GM18858 (cell line): ENCODE results near the gene DMKN.
"Not testable (repeated sequence)": the region's sequence is repeated elsewhere in the genome, so short reads cannot be mapped to it uniquely, and the experiment has no call there.

Experiments
- ATAC-seq: cut with Tn5 transposase; IDR thresholded peaks from one replicate; pipeline ENCODE4 v1.9.1; 2021; ENCODE audit not compliant: unreplicated experiment

The DMKN gene

DNA sequence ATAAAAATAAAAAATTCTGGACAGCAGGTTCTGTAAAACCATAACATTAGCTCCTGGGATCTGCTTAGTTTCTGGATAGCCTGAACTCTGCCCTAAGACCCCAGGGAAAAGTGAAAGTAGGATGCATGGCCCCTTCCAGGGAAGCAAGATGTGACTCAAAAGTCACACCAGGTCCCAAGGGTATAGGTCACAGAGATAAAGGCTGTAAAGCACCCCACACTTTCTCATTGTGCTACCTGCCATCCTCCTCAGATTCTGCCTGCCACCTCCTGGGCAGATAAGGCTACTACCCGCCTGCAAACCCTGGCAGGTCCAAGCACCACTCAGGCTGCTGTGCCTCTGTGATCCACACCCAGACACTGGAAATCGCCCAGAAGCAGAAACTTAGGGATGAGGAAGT lies 44.8 kb downstream of the DMKN start:
- ATAC-seq = no peak

DNA sequence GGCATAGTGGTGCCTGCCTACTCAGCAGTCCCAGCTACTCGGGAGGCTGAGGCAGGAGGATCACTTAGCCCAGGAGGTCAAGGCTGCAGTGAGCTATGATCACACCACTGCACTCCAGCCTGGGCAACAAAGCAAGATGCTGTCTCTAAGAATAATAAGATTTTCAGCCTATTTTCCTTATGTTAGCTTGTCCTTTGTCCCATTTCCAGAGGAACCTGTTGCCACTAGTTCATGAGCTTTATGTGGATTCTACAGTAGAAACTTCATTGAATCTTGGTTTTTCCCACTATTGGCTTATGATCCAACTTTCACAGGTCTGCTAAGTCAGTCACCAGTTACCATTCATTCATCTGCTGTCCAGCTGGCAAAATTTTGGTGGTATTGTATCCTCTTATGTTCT lies 47.2 kb downstream of the DMKN start:
- no peak for ATAC-seq

DNA sequence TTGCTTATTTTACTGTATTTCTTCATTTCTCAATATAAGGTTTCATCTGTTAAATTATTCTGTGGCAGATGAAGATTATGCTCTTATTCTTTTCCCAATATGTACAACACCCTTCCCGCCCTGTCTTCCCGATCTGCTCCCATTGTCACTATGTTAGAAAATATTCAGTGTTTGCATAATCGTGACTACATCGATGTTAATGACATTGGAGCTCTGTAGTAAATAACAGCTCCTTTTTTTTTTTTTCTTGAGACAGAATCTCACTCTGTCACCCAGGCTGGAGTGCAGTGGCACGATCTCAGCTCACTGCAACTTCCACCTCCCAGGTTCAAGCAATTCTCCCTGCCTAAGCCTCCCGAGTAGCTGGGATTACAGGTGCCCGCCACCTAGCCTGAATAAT lies 50.5 kb downstream of the DMKN start:
- not testable (repeated sequence) for ATAC-seq

DNA sequence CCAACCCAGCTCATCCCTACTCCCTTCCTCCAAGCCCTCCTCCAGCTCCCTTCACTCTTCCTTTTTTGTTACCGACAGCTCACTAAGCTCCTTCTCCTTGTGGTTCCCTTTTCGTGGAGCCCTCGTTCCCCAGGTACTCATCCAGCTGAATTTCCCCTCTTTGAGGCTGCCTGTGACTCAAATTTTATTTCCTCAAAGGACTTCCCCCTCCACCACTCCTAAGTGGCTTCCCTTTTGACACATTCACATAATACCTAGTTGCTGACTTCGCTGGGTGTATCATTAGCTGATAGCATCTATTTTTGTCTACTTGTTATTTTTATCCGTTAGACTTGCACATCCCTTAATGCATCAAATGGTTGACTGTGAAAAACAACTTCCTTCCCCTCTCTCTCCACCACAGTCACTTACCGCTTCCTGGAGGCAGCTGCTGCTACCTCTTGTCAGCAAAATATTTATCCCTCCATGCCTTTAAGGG lies 50.9 kb downstream of the DMKN start:
- peak; percentile 56 for ATAC-seq

DNA sequence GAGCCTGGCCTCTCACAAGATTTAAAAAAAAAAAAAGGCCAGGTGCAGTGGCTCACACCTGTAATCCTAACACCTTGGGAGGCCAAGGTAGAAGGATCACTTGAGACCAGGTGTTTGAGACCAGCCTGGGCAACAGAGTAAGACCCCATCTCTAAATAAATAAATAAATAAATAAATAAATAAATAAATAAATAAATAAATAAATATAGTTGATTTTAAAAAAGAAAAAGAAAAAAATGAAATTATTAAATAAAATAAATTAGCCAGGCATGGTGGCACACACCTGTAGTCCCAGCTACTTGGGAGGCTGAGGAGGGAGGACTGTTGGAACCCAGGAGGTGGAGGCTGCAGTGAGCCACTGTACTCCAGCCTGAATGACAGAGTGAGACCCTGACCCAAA lies 51.7 kb downstream of the DMKN start:
- not testable (repeated sequence) for ATAC-seq

DNA sequence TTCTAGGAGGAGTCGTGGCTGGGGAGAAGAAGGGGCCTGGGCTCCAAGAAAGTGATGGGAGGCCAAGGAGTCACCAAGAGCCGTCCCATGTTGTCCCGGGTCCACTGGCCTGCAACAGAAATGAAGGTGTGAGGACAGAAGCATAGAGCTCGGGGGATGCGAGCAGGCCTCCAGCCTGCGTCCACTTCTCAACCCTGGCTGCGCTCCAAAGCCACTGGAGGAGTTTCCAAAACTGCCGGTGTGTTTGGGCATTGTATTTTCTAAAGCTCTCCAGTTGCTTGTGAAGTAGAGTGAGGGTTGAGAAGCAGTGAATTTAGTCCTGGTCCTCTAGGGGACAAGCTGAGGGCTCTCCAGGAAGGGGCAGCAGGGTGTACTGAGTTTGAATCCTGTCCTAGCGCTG lies 52.4 kb downstream of the DMKN start:
- ATAC-seq = no peak

DNA sequence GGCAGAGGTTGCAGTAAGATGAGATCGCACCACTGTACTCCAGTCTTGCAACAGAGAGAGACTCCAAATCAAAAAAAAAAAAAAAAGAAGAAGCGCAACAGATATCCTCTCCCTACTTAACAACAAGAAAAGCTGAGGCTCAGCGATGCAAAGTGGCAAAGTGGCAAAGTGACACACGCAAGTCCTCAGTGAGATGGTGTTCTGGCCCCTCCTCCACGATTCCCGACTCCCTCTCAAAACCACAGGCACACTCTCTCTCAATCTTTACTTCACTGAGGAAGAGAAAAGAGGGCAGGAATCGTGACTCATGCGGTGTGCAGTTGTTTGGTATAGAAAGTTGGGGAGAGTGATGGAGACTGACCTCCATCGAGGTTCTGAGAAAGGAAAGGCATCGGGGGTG lies 52.8 kb downstream of the DMKN start:
- no peak for ATAC-seq

DNA sequence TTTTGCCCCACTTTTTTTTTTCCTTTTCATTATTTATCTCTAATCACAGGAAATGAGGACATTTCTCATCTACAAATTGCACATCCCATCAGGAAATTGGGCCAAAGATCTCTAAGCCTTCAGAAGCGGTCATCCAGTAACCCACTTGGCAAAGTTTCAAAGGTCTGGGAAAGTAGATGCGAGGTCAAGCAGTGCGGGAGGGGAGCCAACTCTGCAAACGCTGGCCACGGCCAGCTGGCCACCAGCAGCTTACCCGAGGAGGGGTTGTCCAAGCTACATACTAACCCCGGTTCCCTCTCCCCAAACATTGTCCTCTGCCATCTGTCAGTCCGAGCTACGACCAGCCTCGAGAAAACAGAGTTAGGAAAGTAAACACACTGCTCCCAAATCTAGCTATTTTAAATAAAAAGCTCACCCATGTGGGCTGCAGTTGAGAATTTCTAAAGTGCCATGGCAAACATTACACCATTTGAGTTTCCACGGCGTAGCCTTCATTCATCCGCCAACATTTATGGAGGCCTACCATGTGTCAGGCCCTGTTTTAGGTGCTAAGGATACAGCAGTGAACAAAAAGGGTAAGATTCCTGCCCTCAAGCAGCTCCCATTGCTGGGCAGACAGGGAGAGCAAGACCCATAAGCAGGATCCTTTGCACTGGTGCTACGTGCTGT lies 53.9 kb downstream of the DMKN start:
- ATAC-seq = no peak

DNA sequence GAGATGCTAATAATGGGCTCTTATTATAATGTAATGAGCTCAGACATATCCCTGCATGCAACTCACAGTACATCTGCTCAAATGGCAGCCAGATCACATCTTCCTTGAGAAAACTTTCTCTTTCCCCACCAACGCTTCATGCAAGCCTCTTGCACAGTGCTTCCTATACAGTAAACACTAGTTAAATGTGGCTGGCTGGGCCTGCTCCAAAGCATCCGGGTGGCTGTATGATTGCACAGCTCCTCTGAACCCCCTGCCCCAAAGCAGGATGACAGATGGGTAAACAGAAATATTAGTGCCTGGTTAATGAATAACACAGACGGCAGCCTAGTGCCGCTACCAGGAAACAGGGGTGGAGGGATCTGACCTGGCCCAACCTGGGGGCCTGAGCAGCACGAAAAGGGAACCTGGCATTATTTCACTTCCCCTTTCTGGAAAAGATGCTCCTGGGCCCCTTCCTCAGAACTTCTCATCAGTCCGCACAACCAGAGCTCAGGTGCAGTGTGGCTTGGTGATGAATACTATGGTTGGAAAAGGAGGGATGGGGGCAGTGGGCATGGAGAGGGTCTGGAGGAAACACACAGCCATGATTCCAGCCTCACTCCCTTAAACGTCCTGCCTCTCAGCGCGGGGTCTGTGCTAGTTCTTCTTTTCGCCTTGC lies 54.6 kb downstream of the DMKN start:
- ATAC-seq = no peak

DNA sequence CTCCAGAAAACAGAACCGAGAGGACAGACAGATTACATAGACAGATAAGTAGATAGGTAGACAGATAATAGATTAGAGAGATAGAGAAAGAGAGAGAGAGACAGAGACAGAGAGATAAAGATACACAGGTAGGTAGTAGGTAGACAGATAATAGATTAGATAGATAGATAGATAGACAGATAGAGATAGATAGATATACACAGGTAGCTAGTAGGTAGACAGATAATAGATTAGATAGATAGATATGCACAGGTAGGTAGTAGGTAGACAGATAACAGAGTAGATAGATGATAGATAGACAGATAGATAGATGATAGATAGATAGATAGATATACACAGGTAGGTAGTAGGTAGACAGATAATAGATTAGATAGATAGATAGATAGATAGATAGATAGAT lies 55.3 kb downstream of the DMKN start:
- no peak for ATAC-seq

DNA sequence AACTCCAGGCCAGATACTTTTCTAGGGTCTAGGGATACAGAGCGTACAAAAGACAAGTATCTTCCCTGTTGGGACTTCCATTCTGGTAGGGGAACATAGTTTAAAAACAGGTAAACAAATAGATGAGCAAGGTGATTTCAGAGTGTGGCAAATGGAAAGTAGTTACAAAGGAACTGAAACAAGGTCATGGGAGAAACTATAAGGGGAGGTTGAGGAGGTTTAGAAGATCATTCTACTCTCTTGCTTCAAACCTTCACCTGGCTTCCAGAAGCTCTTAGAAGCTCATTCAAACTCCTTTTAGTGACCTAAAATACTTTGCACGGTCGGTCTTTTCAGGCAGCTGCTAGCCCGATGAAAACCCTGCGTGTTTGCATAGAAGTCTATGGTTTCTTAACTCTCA lies 56.3 kb downstream of the DMKN start:
- ATAC-seq = no peak

DNA sequence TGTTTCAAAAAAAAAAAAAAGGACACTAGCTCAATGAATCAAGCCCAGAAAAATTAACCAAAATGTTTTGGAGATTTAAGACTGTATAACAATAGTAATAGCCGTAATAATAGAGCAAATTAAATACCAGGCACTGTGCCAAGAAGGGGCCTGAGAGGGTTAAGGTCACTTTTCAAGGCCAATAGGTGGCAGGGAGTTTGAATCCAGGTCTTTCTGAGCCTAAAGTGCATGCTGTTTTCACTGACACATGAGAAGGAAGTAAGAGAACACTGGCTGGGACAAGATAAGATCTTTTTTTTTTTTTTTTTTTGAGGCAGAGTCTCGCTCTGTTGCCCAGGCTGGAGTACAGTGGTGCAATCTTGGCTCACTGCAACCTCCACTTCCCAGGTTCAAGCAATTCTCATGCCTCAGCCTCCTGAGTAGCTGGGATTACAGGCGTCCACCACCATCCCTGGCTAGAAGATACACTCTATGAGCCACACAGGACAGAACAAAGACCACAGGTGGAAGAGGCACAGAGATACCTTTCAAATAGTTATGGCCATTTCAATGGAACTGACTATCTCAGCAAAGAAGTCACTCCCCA lies 57.7 kb downstream of the DMKN start:
- ATAC-seq = no peak

DNA sequence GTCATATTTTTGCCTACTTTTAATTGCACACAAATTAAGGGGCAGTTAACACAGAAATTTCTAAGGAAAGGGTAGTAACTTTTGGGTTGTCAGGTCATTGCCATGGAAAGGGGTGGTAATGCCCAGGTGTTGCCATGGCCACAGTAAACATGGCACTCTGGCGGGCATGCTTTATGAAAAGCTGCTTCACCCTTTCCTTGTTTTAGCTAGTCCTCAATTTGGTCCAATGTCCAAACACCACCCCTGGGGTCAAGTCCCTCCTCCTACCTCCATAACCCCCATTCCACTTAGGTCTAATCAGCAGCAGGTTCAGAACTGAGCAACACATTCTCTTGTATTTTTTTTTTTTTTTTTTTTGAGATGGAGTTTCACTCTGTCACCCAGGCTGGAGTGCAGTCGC lies 58.8 kb downstream of the DMKN start:
- no peak for ATAC-seq

DNA sequence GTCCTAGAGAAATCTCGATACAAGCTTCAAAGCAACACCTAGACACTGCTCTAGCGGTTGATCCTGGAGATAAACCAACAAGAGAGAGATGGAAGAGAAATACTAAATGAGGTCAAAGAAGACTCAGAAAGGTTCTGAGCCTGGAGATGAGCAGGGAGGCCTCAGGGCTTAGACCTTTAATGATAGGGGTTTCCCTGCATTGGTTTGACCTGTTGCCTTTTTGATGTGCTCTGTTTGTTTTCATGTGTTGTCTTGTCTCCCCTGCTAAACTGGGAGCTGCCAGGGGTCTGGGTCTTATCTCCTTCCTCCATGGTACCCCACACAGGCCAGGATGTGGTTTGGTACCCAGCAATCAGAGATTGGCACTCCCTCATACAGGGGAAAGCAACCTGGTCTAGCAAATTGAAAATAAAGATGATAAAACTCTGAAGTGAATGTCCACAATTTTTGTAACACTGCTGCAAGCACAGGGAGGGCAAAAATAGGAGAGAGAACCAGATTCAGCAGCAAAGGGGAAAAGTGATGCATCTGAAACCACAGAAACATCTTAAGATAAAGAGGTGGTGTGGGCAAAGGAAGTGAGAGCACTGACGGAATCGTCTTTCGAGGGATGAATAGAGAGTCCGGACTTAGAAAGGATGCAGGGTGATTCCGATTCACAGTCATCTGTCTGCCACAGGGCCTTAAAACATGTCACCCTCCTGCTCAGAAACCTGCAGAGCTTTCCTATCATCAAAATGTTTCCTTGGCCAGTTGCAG lies 61.9 kb downstream of the DMKN start:
- ATAC-seq = no peak

DNA sequence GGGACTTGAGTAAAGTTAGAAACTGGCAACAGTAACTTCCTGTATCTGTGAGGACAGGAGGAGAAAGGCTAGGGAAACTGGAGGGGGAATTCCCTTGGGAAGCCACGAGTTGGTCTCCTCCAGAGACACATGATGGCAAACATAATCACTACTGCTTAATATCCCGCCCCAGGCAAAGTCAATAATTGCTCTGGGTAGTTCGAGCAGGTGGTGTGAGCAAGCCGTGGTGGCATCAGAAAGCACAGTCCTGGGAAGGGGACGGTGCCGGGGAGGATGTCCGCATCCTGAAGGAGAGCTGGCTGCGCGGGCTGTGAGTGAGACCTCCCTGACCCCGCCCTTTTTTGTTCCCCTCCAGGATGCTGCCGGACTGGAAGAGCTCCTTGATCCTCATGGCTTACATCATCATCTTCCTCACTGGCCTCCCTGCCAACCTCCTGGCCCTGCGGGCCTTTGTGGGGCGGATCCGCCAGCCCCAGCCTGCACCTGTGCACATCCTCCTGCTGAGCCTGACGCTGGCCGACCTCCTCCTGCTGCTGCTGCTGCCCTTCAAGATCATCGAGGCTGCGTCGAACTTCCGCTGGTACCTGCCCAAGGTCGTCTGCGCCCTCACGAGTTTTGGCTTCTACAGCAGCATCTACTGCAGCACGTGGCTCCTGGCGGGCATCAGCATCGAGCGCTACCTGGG lies 63.9 kb downstream of the DMKN start:
- ATAC-seq = no peak

DNA sequence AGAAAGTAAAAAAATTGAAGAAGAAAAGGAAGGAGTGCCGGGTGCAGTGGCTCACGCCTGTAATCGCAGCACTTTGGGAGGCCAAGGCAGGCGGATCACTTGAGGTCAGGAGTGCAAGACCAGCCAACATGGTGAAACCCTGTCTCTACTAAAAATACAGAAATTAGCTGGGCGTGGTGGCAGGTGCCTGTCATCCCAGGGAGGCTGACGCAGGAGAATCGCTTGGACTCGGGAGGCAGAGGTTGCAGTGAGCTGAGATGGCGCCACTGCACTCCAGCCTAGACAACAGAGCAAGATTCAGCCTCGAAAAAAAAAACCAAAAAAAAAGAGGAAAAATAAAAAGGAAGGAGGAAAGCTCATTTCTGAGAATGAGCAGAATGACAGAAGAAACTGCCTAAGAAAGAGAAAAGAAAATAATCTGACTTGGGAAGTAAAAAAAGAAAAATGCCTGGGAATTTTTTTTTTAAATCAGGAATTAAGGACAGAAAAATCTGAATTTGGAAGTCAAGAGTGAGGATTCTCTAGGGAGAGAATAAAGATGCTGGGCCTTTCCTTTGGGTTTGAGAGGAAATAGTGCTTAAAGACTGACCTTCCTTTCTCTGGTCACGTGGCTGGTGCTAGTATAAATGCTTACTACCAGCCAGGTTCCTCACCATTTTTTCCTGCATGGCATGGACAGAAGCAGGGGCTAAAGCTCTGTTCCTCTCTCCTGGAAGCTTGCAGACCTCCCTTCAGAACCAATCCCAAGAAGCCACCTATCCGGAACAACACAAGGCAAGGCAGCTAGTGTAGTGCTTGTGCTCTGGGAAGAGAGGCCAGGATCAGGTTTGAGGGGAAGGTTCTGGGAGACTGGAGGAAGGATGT lies 65.6 kb downstream of the DMKN start, which contains the start of gene FFAR2:
FFAR2 (plus strand) TSS at position 652 of the 864 bp plus-strand sequence. CDS start 1,458 bp downstream, outside the sequence.
- no peak for ATAC-seq
